GM23338 (cell line): ENCODE results near the gene RNF215.

Experiments used
- EZH2 ChIP-seq: fragments of 200-600 bp; sonication (generic); IDR thresholded peaks from one replicate; pipeline ENCODE4 v1.8.0; 2017; ENCODE audit warnings: antibody characterized with exemption, mild to moderate bottlenecking, low read depth; ENCODE audit not compliant: unreplicated experiment
- EZH2phosphoT487 ChIP-seq: fragments of 200-600 bp; sonication (generic); IDR thresholded peaks from one replicate; pipeline ENCODE4 v1.8.1; 2018; ENCODE audit warnings: antibody characterized with exemption; ENCODE audit not compliant: unreplicated experiment
- POLR2AphosphoS5 ChIP-seq: IDR thresholded peaks from 2 replicates; pipeline ENCODE4 v1.6.1; 2016; ENCODE audit warnings: antibody characterized with exemption, low read depth
- TF ChIP-seq, protein P1 (sequence below), 2 experiments: fragments of 200-600 bp in 1 of 2; sonication (generic) in 1 of 2; conservative IDR thresholded peaks; 2 replicates each; pipeline versions ENCODE4 v1.5.1 to v1.6.1; 2016 to 2017; ENCODE audit warnings: antibody characterized with exemption in 2 of 2, low read depth in 2 of 2, mild to moderate bottlenecking in 2 of 2, moderate library complexity in 1 of 2

DNA sequence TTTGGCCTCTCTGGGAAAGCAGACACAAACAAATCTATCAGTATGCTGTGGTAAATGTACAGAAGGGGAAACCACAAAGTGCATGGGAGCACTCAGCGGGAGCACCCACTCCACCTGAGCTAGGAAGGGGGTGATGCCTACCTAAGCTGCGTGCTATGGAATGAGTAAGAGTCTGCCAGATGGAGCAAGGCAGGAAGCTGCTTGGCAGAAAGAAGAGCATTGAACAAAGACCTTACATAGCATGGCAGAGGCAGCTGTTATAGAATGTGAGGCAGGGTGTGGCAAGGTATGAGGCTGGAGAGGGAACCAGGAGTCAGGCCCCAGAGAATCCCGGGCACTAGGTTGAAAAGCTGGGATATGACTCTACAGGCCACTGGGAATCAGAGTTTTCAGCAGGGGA is 24.6 kb upstream of the RNF215 start:
- TF ChIP-seq, protein P1, sequence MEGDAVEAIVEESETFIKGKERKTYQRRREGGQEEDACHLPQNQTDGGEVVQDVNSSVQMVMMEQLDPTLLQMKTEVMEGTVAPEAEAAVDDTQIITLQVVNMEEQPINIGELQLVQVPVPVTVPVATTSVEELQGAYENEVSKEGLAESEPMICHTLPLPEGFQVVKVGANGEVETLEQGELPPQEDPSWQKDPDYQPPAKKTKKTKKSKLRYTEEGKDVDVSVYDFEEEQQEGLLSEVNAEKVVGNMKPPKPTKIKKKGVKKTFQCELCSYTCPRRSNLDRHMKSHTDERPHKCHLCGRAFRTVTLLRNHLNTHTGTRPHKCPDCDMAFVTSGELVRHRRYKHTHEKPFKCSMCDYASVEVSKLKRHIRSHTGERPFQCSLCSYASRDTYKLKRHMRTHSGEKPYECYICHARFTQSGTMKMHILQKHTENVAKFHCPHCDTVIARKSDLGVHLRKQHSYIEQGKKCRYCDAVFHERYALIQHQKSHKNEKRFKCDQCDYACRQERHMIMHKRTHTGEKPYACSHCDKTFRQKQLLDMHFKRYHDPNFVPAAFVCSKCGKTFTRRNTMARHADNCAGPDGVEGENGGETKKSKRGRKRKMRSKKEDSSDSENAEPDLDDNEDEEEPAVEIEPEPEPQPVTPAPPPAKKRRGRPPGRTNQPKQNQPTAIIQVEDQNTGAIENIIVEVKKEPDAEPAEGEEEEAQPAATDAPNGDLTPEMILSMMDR (conservative IDR thresholded peaks at IDR 0.05; ENCODE audit: low read depth in 2 of 2), result no peak
- TF ChIP-seq EZH2 (no peak), POLR2AphosphoS5 (no peak), EZH2phosphoT487 (no peak)
